ENCODE measurements around the gene RFNG.

- TF ChIP-seq, protein P1, sequence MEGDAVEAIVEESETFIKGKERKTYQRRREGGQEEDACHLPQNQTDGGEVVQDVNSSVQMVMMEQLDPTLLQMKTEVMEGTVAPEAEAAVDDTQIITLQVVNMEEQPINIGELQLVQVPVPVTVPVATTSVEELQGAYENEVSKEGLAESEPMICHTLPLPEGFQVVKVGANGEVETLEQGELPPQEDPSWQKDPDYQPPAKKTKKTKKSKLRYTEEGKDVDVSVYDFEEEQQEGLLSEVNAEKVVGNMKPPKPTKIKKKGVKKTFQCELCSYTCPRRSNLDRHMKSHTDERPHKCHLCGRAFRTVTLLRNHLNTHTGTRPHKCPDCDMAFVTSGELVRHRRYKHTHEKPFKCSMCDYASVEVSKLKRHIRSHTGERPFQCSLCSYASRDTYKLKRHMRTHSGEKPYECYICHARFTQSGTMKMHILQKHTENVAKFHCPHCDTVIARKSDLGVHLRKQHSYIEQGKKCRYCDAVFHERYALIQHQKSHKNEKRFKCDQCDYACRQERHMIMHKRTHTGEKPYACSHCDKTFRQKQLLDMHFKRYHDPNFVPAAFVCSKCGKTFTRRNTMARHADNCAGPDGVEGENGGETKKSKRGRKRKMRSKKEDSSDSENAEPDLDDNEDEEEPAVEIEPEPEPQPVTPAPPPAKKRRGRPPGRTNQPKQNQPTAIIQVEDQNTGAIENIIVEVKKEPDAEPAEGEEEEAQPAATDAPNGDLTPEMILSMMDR (IDR thresholded peaks at IDR 0.05): no peak
- TF ChIP-seq POLR2A (IDR thresholded peaks at IDR 0.05): peak in 1 of 3 donors; percentile 9
These were observed at the start of gene RFNG, which contains the start of gene GPS1 for GRCh38 chr17:82051776-82052637.
